Subcutaneous adipose tissue (tissue), 4 donors: ENCODE measurements around the gene NUDT6. TPM values are rescaled to one million over a fixed set of nuclear protein-coding genes. Genes with fewer than 3 reads are reported as not detected.

ENCODE experiments used
- CTCF ChIP-seq: fragments of 450-650 bp; IDR thresholded peaks from one replicate; pipeline ENCODE4 v1.5.1; 2016; ENCODE audit warnings: low read depth, mild to moderate bottlenecking, control low read depth, antibody characterized with exemption, moderate library complexity
- total RNA-seq, 4 donors: library from RNA; depleted of rRNA; stranded (reverse); fragments of >200 nt; gene quantifications; one replicate each; pipeline ENCODE4 v1.1.0, GENCODE V29; 2016

The NUDT6 gene
- total RNA-seq, 4 donors from 2014 or later = 6.0 to 9.2 (median 7.7) TPM

DNA sequence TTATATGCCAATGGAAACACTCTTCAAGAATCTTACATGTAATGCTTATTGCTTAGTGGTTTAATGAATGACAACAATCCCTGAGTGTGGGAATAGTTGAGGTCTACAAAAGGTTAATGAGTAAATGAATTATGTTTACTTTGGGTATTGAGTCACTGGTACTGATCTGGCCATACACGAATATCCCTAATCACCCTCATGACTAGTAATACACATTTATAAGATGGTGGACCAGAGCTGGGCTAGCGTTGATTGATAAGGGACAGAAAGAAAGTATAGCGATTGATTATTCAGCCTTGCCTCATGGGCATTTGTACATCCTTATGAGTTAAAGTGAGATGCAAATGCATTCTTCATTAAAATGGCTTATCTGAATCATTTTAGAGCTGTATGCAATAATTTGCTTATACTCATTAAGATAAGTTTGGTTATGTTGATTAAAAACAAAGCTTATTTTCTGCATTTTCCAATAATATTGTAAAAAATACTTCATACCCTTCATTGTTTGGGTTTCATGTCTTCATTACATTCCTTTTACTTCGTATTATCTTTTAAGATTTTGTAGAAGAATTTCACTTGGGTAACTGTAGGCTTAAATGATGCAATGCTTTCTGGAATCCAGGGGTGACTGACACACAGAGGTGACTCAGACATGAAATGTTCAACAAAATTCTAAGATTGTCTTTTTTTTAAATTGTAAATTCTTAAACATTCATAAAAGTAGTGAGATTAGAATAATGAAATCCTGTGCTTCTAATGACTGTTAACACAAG, 48.4 kb downstream of the NUDT6 start:
- no peak for TF ChIP-seq CTCF

GRCh38 chr4:122873146-122873545, 49.3 kb downstream of the NUDT6 start:
- no peak for TF ChIP-seq CTCF

GRCh38 chr4:122865425-122865824, 57.0 kb downstream of the NUDT6 start:
- no peak for TF ChIP-seq CTCF

DNA sequence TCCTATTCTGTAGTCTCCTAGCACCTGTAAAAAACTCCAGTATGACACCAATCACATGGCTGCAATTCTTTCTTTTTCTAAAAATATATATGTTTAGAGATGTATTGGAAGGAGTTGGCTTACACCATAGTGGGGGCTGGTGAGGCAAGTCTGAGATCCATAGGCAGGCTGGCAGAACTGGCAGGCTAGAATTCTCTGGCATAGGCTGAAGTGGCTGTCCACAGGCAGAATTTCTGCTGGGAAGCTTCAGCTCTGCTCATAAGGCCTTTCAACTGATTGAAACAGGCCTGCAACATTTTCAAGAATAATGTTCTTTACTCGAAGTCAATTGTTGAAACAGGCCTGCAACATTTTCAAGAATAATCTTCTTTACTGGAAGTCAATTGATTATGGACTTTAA, 58.8 kb downstream of the NUDT6 start:
- no peak for TF ChIP-seq CTCF

GRCh38 chr4:122861172-122861943, 61.0 kb downstream of the NUDT6 start:
- TF ChIP-seq CTCF = no peak

DNA sequence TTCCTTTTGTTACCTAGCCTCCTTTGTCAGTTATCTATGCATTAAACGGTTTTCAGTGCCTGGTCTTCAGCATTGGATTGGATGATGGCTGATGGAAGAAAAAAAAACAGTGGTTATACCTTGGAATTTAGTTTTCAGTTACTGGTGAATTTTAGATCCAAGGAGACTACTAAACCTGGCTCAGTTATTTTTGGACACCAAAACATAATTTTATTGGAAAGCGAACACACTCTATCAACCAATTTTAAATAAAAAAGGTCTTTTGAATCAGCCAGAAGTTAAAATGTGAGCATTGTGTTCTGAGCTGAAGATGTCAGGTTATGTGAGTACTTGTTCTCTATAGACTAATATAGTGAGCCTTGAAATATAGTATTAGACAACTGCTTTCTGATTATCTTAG, 63.7 kb downstream of the NUDT6 start:
- TF ChIP-seq CTCF = no peak

- TF ChIP-seq CTCF = no peak
Measured at GRCh38 chr4:122857160-122857559, 65.2 kb downstream of the NUDT6 start.
